Neuronal stem cell (in vitro differentiated cells): ENCODE measurements around the gene ARRDC2.
"Not testable (repeated sequence)": the region's sequence is repeated elsewhere in the genome, so short reads cannot be mapped to it uniquely, and the experiment has no call there.

ENCODE experiments used
- DNase-seq: peaks from one replicate; pipeline ENCODE4 v3.0.0-alpha.2; 2013; ENCODE audit warnings: low spot score
- H2AFZ ChIP-seq: one replicate; pipeline ENCODE4 v1.6.1; 2013; ENCODE audit warnings: mild to moderate bottlenecking, low read length, inconsistent platforms
- H2AK5ac ChIP-seq: 2 replicates; pipeline ENCODE4 v1.6.1; 2013; ENCODE audit warnings: low read depth, mild to moderate bottlenecking, inconsistent platforms, low read length, moderate library complexity, mixed read lengths
- H2BK120ac ChIP-seq: 2 replicates; pipeline ENCODE4 v1.6.1; 2013; ENCODE audit warnings: low read depth, mild to moderate bottlenecking, inconsistent platforms, low read length, moderate library complexity, mixed read lengths
- H2BK12ac ChIP-seq: one replicate; pipeline ENCODE4 v1.6.1; 2013; ENCODE audit warnings: low read length, inconsistent platforms
- H2BK15ac ChIP-seq: 2 replicates; pipeline ENCODE4 v1.6.1; 2013; ENCODE audit warnings: mild to moderate bottlenecking, low read length, inconsistent platforms, mixed read lengths
- H2BK5ac ChIP-seq: one replicate; pipeline ENCODE4 v1.6.1; 2013; ENCODE audit warnings: inconsistent platforms, mild to moderate bottlenecking, low read length, moderate library complexity
- H3K14ac ChIP-seq: one replicate; pipeline ENCODE4 v1.6.1; 2013; ENCODE audit warnings: low read length, inconsistent platforms
- H3K18ac ChIP-seq: 2 replicates; pipeline ENCODE4 v1.6.1; 2013; ENCODE audit warnings: low read length, inconsistent platforms
- H3K23ac ChIP-seq: 2 replicates; pipeline ENCODE4 v1.6.1; 2013; ENCODE audit warnings: low read depth, mild to moderate bottlenecking, mixed read lengths, low read length, inconsistent platforms; ENCODE audit not compliant: poor library complexity
- H3K27ac ChIP-seq: replicated peaks from 3 replicates; pipeline ENCODE4 v1.5.1; 2013; ENCODE audit warnings: low read length, inconsistent platforms
- H3K27me3 ChIP-seq, 3 experiments: 2 replicates each; pipeline ENCODE4 v1.6.1; 2013; ENCODE audit warnings: low read length in 3 of 3, mild to moderate bottlenecking in 2 of 3, inconsistent platforms in 1 of 3, low read depth in 1 of 3, mixed read lengths in 1 of 3, moderate library complexity in 1 of 3; ENCODE audit not compliant: control insufficient read depth in 3 of 3, insufficient read depth in 3 of 3
- H3K36me3 ChIP-seq, 2 donors: replicated peaks in 1 of 2; 2 replicates each; pipeline ENCODE4 v1.6.1; 2013; ENCODE audit warnings: low read length in 2 of 2; ENCODE audit not compliant: control insufficient read depth in 2 of 2, insufficient read depth in 2 of 2
- H3K4ac ChIP-seq: 2 replicates; pipeline ENCODE4 v1.6.1; 2013; ENCODE audit warnings: inconsistent platforms, mild to moderate bottlenecking, low read length, moderate library complexity
- H3K4me1 ChIP-seq, 2 donors: 1 replicate in 1 of 2; 2 replicates in 1 of 2; pipeline ENCODE4 v1.6.1; 2013; ENCODE audit warnings: low read length in 2 of 2, low read depth in 1 of 2; ENCODE audit not compliant: control insufficient read depth in 2 of 2, insufficient read depth in 1 of 2
- H3K4me2 ChIP-seq: one replicate; pipeline ENCODE4 v1.6.1; 2013; ENCODE audit warnings: mild to moderate bottlenecking, low read length, inconsistent platforms; ENCODE audit not compliant: insufficient read depth, poor library complexity, severe bottlenecking
- H3K4me3 ChIP-seq, 2 donors: 2 replicates each; pipeline ENCODE4 v1.5.1; 2013; ENCODE audit warnings: low read length in 2 of 2, mild to moderate bottlenecking in 2 of 2, inconsistent platforms in 1 of 2, moderate library complexity in 1 of 2
- H3K79me1 ChIP-seq: one replicate; pipeline ENCODE4 v1.6.1; 2013; ENCODE audit warnings: low read depth, mild to moderate bottlenecking, inconsistent platforms, low read length, moderate library complexity
- H3K9ac ChIP-seq: one replicate; pipeline ENCODE4 v1.6.1; 2013; ENCODE audit warnings: mild to moderate bottlenecking, low read depth, low read length, inconsistent platforms; ENCODE audit not compliant: poor library complexity
- H3K9me3 ChIP-seq, 2 donors: replicated peaks in 1 of 2; 2 replicates each; pipeline versions ENCODE3 to v1.6.1; 2013; ENCODE audit warnings: low read length in 2 of 2, mild to moderate bottlenecking in 2 of 2, inconsistent platforms in 1 of 2, low read depth in 1 of 2, mixed read lengths in 1 of 2, moderate library complexity in 1 of 2; ENCODE audit not compliant: control insufficient read depth in 2 of 2, insufficient read depth in 1 of 2
- H4K8ac ChIP-seq: one replicate; pipeline ENCODE4 v1.6.1; 2013; ENCODE audit warnings: low read depth, mild to moderate bottlenecking, inconsistent platforms, low read length, moderate library complexity
- H4K91ac ChIP-seq: one replicate; pipeline ENCODE4 v1.6.1; 2013; ENCODE audit warnings: low read length, low read depth, mild to moderate bottlenecking, inconsistent platforms; ENCODE audit not compliant: poor library complexity
- WGBS, 2 donors: extraction: QIAGEN DNeasy Blood & Tissue Kit; methylation state at CpG; one replicate each; pipeline ENCODE4 v1.1.7; 2013; ENCODE audit warnings: missing lambda C conversion rate in 2 of 2, mixed read lengths in 1 of 2; ENCODE audit not compliant: insufficient read length in 2 of 2, insufficient replicate concordance in 1 of 2; ENCODE audit errors: extremely low coverage in 2 of 2; 5-methylcytosine and 5-hydroxymethylcytosine counted together

Gene ARRDC2

DNA sequence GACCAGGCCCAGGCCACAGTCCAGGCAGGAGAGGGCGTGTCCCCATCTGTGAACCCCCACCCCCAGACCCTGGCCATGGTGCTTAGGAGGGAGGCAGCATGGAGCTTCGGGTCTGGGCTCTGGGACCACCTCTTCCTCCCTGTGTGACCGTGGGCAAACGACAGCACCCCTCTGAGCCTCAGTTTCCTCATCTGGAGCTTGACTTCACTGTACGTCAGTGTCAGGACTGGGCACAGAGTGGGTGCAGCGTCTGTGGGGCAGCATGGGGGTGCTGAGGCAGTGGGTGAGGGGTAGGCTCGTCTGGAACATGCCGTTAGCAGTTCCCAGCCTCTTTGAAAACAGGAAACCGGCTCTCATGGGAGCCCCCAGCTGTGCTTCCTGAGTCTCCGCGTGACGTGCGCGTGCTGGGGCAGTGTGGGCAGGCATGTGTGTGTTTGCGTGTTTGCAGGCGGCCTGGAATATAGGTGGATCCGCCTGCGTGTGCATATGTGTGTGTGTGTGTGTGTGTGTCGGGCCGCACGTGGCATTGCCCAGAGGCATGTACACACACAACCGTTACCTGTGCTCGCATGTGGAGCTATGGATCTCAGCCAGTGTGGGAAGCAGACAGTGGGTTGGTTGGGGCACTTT is 15.8 kb downstream of the ARRDC2 start:
- peak overlapping the region; percentile 49 for H3K14ac ChIP-seq
- peak overlapping the region; percentile 63 for H2BK12ac ChIP-seq
- no peak overlapping the region for H3K4me3 ChIP-seq
- H3K4ac ChIP-seq = no peak overlapping the region
- peak overlapping the region; percentile 53 for H3K18ac ChIP-seq
- H3K36me3 ChIP-seq = no peaks in the 10 kb centered on the region
- H2BK15ac ChIP-seq = peak overlapping the region; percentile 19
- H2BK5ac ChIP-seq = peak overlapping the region; percentile 32
- peak overlapping the region; percentile 4 for H2BK120ac ChIP-seq
- H3K9ac ChIP-seq = no peak overlapping the region
- peaks cover 5 to 6% of the 10 kb centered on the region in 2 donors for H3K4me1 ChIP-seq
- no peak for DNase-seq
- no peak overlapping the region for H3K27ac ChIP-seq
- no peak overlapping the region for H3K23ac ChIP-seq
- no peak overlapping the region for H3K4me2 ChIP-seq
- peak overlapping the region; percentile 64 for H4K91ac ChIP-seq
- H3K9me3 ChIP-seq = peaks cover 0 to 2% of the 10 kb centered on the region in 2 donors
- WGBS, 2 donors = no CpG with 5 or more reads among the region's 23 CpGs
- no peak overlapping the region for H2AFZ ChIP-seq
- no peaks in the 10 kb centered on the region for H3K27me3 ChIP-seq
- H3K79me1 ChIP-seq = no peaks in the 10 kb centered on the region
- H2AK5ac ChIP-seq = peak overlapping the region; percentile 71
- H4K8ac ChIP-seq = no peak overlapping the region

DNA sequence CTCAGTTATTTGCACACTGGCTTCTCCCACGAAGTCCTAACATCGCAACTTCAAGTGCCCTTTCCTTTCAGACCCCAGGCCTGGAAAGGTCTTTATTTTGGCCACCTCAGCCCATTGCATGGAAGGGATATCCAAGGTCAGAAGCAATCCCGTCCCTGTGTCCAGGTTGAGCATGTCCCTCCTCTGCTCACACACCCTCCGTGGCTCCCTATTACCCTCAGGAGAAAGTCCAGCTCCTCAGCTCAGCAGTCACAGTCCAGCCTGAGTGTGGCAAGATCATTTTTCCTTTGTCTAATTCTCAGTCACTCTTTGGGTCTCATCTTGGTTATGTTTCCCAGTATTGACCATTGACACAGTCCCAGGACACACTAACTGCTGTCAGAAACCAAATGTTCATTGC is 19.2 kb downstream of the ARRDC2 start:
- Histone ChIP-seq H3K27ac (no peak overlapping the region), H3K4me1 (peaks cover 3 to 6% of the 10 kb centered on the region in 2 donors), H3K9me3 (peaks cover 0 to 2% of the 10 kb centered on the region in 2 donors), H3K14ac (no peak overlapping the region), H4K91ac (no peak overlapping the region), H2BK120ac (no peak overlapping the region), H3K79me1 (no peaks in the 10 kb centered on the region), H2AK5ac (no peak overlapping the region), H3K4me3 (no peak overlapping the region), H3K27me3 (peaks cover 0 to 4% (median 0%) of the 10 kb centered on the region in 3 experiments), H2BK12ac (no peak overlapping the region), H3K4me2 (no peak overlapping the region), H3K4ac (no peak overlapping the region), H3K9ac (no peak overlapping the region), H3K18ac (no peak overlapping the region), H2BK5ac (no peak overlapping the region), H2BK15ac (no peak overlapping the region), H4K8ac (no peak overlapping the region), H2AFZ (no peak overlapping the region), H3K36me3 (no peaks in the 10 kb centered on the region), H3K23ac (no peak overlapping the region)
- DNase-seq = no peak
- WGBS, 2 donors = no CpG with 5 or more reads among the region's 4 CpGs

DNA sequence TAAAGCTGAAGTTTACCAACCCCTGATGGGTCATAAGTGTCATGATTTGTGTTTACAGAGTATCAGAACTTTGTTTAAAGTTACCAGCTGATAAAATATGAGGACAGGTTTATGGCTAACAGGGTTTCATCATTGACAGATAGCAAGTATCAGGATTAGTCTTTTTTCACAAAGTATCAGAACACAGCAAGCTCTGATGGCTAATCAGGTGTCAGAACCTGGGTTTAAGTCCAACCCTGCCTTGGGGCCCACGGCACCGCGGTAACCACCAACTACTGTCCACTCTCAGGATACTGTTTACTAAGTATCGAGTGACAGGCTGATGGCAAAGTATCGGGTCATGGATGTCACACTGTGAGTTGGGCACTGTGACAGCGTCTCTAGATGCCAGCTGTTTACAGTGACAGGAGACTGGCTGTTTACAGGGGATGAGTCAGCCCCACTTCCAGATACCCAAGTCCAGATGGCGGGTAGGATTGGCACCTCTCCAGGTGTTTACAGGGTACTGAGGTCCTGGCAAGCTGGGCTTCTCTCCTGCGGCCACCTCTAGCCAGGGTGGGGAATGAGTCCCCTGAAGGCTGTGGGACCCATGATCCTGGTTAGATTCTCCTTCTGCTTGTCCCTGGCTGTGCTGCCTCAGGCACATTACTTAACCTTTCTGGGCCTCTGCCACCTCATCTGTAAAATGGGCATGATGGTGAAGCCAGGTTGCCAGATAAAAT is 21.8 kb downstream of the ARRDC2 start:
- no peak overlapping the region for H3K9ac ChIP-seq
- no peaks in the 10 kb centered on the region for H3K79me1 ChIP-seq
- no peak overlapping the region for H4K91ac ChIP-seq
- DNase-seq = no peak
- H2BK15ac ChIP-seq = no peak overlapping the region
- H2AFZ ChIP-seq = no peak overlapping the region
- H3K9me3 ChIP-seq = no peaks in the 10 kb centered on the region
- H3K27ac ChIP-seq = no peak overlapping the region
- no peak overlapping the region for H2BK12ac ChIP-seq
- no peak overlapping the region for H4K8ac ChIP-seq
- no peak overlapping the region for H2BK120ac ChIP-seq
- no peak overlapping the region for H3K4ac ChIP-seq
- H3K4me2 ChIP-seq = no peak overlapping the region
- peaks cover 0 to 8% (median 0%) of the 10 kb centered on the region in 3 experiments for H3K27me3 ChIP-seq
- no peak overlapping the region for H2BK5ac ChIP-seq
- no peak overlapping the region for H3K4me3 ChIP-seq
- peak overlapping the region; percentile 8 for H3K18ac ChIP-seq
- peak overlapping the region; percentile 2 for H2AK5ac ChIP-seq
- H3K4me1 ChIP-seq = no peaks in the 10 kb centered on the region
- WGBS, 2 donors = no CpG with 5 or more reads among the region's 8 CpGs
- no peaks in the 10 kb centered on the region for H3K36me3 ChIP-seq
- H3K23ac ChIP-seq = no peak overlapping the region
- H3K14ac ChIP-seq = no peak overlapping the region

DNA sequence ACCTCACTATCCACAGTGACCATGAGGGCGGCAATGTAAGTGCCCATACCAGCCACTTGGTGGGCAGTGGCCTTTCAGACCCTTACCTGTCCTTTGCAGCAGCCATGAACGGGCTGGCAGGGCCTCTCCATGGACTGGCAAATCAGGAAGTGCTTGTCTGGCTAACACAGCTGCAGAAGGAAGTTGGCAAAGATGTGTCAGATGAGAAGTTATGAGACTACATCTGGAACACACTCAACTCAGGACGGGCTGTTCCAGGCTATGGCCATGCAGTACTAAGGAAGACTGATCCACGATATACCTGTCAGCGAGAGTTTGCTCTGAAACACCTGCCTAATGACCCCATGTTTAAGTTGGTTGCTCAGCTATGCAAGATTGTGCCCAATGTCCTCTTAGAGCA is 23.4 kb downstream of the ARRDC2 start:
- not testable (repeated sequence) for H2BK120ac ChIP-seq, H3K4ac ChIP-seq, H2AK5ac ChIP-seq, H3K18ac ChIP-seq, H4K91ac ChIP-seq, H3K36me3 ChIP-seq, H2BK12ac ChIP-seq, H4K8ac ChIP-seq, H2BK5ac ChIP-seq, H3K27ac ChIP-seq, H3K27me3 ChIP-seq, H2AFZ ChIP-seq, H3K4me3 ChIP-seq, H2BK15ac ChIP-seq, H3K14ac ChIP-seq, H3K4me2 ChIP-seq, H3K9me3 ChIP-seq, H3K4me1 ChIP-seq, H3K23ac ChIP-seq, DNase-seq, H3K79me1 ChIP-seq
- peak overlapping the region; percentile 77 for H3K9ac ChIP-seq
- no CpG with 5 or more reads among the region's 5 CpGs for WGBS, 2 donors
